Measurements from ENCODE around the gene FAM171A1. TPM values are rescaled to one million over a fixed set of nuclear protein-coding genes. Genes with fewer than 3 reads are reported as not detected.

Gene FAM171A1
- total and polyA plus RNA-seq, 2 experiments from 2014 or later, result 38.9 to 41.5 TPM

- no peaks in the 10 kb centered on the region for H3K27me3 ChIP-seq
- no peaks in the 10 kb centered on the region for H3K36me3 ChIP-seq
- DNase-seq (ENCODE audit: low read depth in 1 of 2, low spot score in 1 of 2), result no peak
- no peak overlapping the region for H3K4me3 ChIP-seq
- H3K4me1 ChIP-seq (ENCODE audit: low read depth), result peaks cover 7% of the 10 kb centered on the region
- no peak overlapping the region for H3K27ac ChIP-seq
- TF ChIP-seq CTCF (IDR thresholded peaks at IDR 0.05; ENCODE audit: low read depth, low read length), result no peak
- no peaks in the 10 kb centered on the region for H3K9me3 ChIP-seq (ENCODE audit: low read depth)
These were observed 8.0 kb upstream of the FAM171A1 start for GRCh38 chr10:15379078-15379477.

GRCh38 chr10:15378569-15378968 lies 7.5 kb upstream of the FAM171A1 start:
- Histone ChIP-seq H3K4me1 (ENCODE audit: low read depth) (peaks cover 7% of the 10 kb centered on the region), H3K36me3 (no peaks in the 10 kb centered on the region), H3K27me3 (no peaks in the 10 kb centered on the region), H3K9me3 (ENCODE audit: low read depth) (no peaks in the 10 kb centered on the region), H3K4me3 (no peak overlapping the region), H3K27ac (no peak overlapping the region)
- no peak for DNase-seq (ENCODE audit: low read depth in 1 of 2, low spot score in 1 of 2)
- TF ChIP-seq CTCF (IDR thresholded peaks at IDR 0.05; ENCODE audit: low read depth, low read length), result peak; percentile 8

- TF ChIP-seq CTCF (IDR thresholded peaks at IDR 0.05; ENCODE audit: low read depth, low read length), result no peak
- H3K27me3 ChIP-seq, result no peaks in the 10 kb centered on the region
- H3K27ac ChIP-seq, result no peak overlapping the region
- H3K9me3 ChIP-seq (ENCODE audit: low read depth), result no peaks in the 10 kb centered on the region
- no peaks in the 10 kb centered on the region for H3K36me3 ChIP-seq
- H3K4me1 ChIP-seq (ENCODE audit: low read depth), result peaks cover 3% of the 10 kb centered on the region
- H3K4me3 ChIP-seq, result no peak overlapping the region
- no peak for DNase-seq (ENCODE audit: low read depth in 1 of 2, low spot score in 1 of 2)
These were observed 3.5 kb upstream of the FAM171A1 start for GRCh38 chr10:15374566-15374965.

GRCh38 chr10:15374156-15374555 lies 3.1 kb upstream of the FAM171A1 start:
- H3K4me1 ChIP-seq (ENCODE audit: low read depth), result peaks cover 5% of the 10 kb centered on the region
- no peak for DNase-seq (ENCODE audit: low read depth in 1 of 2, low spot score in 1 of 2)
- H3K36me3 ChIP-seq, result no peaks in the 10 kb centered on the region
- no peak for TF ChIP-seq CTCF (IDR thresholded peaks at IDR 0.05; ENCODE audit: low read depth, low read length)
- H3K27me3 ChIP-seq, result no peaks in the 10 kb centered on the region
- no peaks in the 10 kb centered on the region for H3K9me3 ChIP-seq (ENCODE audit: low read depth)
- H3K4me3 ChIP-seq, result no peak overlapping the region
- H3K27ac ChIP-seq, result no peak overlapping the region

GRCh38 chr10:15373199-15373598 lies 2.1 kb upstream of the FAM171A1 start:
- H3K36me3 ChIP-seq, result no peaks in the 10 kb centered on the region
- no peaks in the 10 kb centered on the region for H3K9me3 ChIP-seq (ENCODE audit: low read depth)
- no peak for TF ChIP-seq CTCF (IDR thresholded peaks at IDR 0.05; ENCODE audit: low read depth, low read length)

More at GRCh38 chr10:15373199-15373598, 2.1 kb upstream of the FAM171A1 start:
- Histone ChIP-seq H3K27me3 (no peaks in the 10 kb centered on the region), H3K27ac (no peak overlapping the region), H3K4me3 (no peak overlapping the region), H3K4me1 (ENCODE audit: low read depth) (peaks cover 14% of the 10 kb centered on the region)
- no peak for DNase-seq (ENCODE audit: low read depth in 1 of 2, low spot score in 1 of 2)
